Measurements from ENCODE around the gene CELF2.

- TF ChIP-seq CTCF (IDR thresholded peaks at IDR 0.05; ENCODE audit: insufficient read depth, low read length, poor library complexity, severe bottlenecking) (no peak), EZH2phosphoT487 (conservative IDR thresholded peaks at IDR 0.05; ENCODE audit: low read length) (no peak)
These were observed 92.9 kb downstream of the CELF2 start for GRCh38 chr10:11110539-11110938.

Measured in SU-DHL-6 (cell line).